Left ventricle myocardium inferior (tissue), 1 donor: Measurements from ENCODE around the gene C2. TPM values are rescaled to one million over a fixed set of nuclear protein-coding genes. Genes with fewer than 3 reads are reported as not detected.

Experiments used
- DNase-seq: peaks from one replicate; pipeline ENCODE4 v3.0.0-alpha.2; 2020
- H3K27ac ChIP-seq: fragments of 200-600 bp; replicated peaks from 2 replicates; pipeline ENCODE4 v1.8.0; 2021
- H3K27me3 ChIP-seq: fragments of 200-600 bp; 2 replicates; pipeline ENCODE4 v1.8.0; 2021; ENCODE audit warnings: low read depth
- H3K36me3 ChIP-seq: fragments of 200-600 bp; 2 replicates; pipeline ENCODE4 v1.8.0; 2021
- H3K4me1 ChIP-seq: fragments of 200-600 bp; 2 replicates; pipeline ENCODE4 v1.8.0; 2021
- H3K4me3 ChIP-seq: fragments of 200-600 bp; 2 replicates; pipeline ENCODE4 v1.8.0; 2021; ENCODE audit warnings: mild to moderate bottlenecking, moderate library complexity
- H3K9me3 ChIP-seq: fragments of 200-600 bp; replicated peaks from 2 replicates; pipeline ENCODE4 v1.8.0; 2021
- intact Hi-C: fragments of 100-400 bp; cut with micrococcal nuclease; formaldehyde crosslinking; loops from one replicate; pipeline ENCODE4 v1.11.0; 2022
- total RNA-seq: library from RNA; stranded (reverse); fragmentation: NEBNext Ultra II Directional; extraction: Animal tissue kit (Norgen Biotek cat#: 25700); gene quantifications from one replicate; pipeline ENCODE4 v1.2.1, GENCODE V29; 2021
- TF ChIP-seq, protein P1 (sequence below): fragments of 200-600 bp; IDR thresholded peaks from 2 replicates; pipeline ENCODE4 v1.8.0; 2021; ENCODE audit warnings: antibody characterized with exemption, mild to moderate bottlenecking, borderline replicate concordance
- donor health status: DM: no; HTN: yes; CAD: no; lungs with severe emphysema.

The C2 gene
- total RNA-seq, 1 donor from 2014 or later = 9.7 TPM

DNA sequence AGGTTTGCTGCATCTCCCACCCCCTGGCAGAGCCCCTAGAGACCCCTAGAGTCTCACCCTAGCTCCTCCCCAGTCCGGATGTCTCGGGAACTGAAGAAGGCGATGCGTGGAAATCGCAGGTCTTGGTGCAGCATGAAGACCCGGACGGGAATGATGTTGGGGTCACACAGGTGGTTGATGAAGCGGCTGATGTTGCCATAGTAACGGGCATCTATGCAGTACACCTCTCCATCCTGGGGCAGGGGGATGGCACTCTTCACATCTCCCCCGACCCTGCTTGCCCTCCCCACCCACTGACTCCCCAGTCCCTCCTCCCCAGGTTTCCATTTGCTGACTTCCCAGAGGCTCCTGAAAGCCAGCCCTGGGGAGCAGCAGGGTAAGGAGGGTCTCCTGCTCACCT, 46.9 kb upstream of the C2 start:
- Histone ChIP-seq H3K27ac (no peak overlapping the region), H3K9me3 (no peaks in the 10 kb centered on the region), H3K36me3 (peaks cover 56% of the 10 kb centered on the region), H3K27me3 (no peaks in the 10 kb centered on the region), H3K4me1 (no peaks in the 10 kb centered on the region), H3K4me3 (no peak overlapping the region)
- TF ChIP-seq, protein P1, sequence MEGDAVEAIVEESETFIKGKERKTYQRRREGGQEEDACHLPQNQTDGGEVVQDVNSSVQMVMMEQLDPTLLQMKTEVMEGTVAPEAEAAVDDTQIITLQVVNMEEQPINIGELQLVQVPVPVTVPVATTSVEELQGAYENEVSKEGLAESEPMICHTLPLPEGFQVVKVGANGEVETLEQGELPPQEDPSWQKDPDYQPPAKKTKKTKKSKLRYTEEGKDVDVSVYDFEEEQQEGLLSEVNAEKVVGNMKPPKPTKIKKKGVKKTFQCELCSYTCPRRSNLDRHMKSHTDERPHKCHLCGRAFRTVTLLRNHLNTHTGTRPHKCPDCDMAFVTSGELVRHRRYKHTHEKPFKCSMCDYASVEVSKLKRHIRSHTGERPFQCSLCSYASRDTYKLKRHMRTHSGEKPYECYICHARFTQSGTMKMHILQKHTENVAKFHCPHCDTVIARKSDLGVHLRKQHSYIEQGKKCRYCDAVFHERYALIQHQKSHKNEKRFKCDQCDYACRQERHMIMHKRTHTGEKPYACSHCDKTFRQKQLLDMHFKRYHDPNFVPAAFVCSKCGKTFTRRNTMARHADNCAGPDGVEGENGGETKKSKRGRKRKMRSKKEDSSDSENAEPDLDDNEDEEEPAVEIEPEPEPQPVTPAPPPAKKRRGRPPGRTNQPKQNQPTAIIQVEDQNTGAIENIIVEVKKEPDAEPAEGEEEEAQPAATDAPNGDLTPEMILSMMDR = no peak
- no peak for DNase-seq
- intact Hi-C loops = no loop called here

DNA sequence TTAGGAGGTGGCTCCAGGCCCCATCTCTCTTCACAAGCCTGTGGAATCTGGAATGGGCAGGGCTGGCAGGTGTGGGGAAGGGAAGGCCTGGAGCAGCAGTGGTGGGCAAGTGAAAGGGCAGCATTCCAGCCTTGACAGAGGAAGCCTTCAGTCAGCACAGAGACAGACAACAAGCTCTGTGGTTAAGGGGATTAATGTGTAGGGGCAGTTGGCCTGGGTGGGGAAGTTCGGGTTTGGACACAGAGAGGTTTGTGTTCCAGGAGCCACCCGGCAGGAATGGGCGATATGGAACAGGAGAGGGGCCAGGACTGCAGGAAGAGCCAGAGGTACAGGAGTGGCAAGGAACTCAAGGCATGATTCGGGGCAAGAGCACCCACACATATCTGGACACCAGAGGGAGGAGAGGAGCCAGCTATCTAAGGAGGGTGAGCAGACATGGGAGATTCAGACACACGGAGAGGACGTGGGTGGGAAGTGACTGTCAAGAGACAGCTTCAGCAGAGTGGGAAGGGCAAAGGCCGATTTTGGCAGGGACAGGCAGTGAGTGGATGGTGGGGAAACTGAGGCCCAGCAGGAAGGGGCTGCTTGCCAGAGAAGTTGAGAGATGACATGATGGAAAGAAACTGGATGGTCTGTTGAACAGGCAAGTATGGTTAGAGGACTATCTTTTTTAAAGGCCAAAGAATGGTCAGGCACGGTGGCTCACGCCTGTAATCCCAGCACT, 46.2 kb upstream of the C2 start:
- H3K4me1 ChIP-seq = no peaks in the 10 kb centered on the region
- TF ChIP-seq, protein P1 = no peak
- H3K9me3 ChIP-seq = no peaks in the 10 kb centered on the region
- H3K4me3 ChIP-seq = no peak overlapping the region
- no peak overlapping the region for H3K27ac ChIP-seq
- peaks cover 63% of the 10 kb centered on the region for H3K36me3 ChIP-seq
- H3K27me3 ChIP-seq = no peaks in the 10 kb centered on the region
- intact Hi-C loops = no loop called here
- no peak for DNase-seq

DNA sequence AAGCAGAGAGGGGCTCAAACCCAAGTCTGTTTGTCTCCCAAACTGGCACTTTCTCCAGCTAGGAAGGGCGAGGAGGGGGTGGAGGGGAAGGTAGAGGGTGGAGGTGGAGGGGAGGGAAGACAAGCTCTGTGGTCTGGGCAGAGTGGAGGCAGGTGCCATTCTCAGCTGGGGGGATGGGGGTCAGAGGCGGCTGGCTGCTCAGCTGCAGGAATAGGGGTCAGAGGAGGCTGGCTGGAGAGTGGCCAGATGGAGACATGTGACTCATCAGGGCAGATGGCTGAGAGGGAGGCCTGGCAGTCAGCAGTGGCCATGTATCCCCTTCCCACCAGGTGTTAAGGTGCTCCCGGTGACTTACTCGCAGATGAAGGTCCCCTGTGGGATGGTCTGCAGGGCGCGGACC, 45.2 kb upstream of the C2 start:
- H3K27ac ChIP-seq = no peak overlapping the region
- no peaks in the 10 kb centered on the region for H3K4me1 ChIP-seq
- no peak overlapping the region for H3K4me3 ChIP-seq
- peaks cover 74% of the 10 kb centered on the region for H3K36me3 ChIP-seq
- intact Hi-C loops = no loop called here
- DNase-seq = no peak
- no peaks in the 10 kb centered on the region for H3K27me3 ChIP-seq
- TF ChIP-seq, protein P1 = no peak
- H3K9me3 ChIP-seq = no peaks in the 10 kb centered on the region

DNA sequence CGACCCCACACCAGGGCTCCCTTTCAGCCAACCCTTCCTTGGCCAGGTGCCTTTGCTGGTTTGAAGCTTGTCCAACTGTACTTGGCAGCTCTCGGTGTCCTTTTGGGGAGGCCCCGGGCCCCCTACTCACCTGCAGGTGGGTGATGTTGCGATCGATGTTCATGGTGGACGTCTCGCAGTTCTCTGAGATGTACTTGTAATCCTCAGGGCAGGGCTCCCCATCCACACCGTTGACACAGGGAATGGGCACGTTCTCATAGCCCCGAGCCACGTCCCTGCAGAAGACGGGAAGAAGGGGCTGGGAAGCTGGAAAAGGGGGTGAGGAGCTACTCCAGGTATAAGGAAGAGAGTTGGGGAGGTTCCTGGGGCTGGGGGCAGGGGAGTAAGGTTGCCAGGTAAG, 43.8 kb upstream of the C2 start:
- Histone ChIP-seq H3K27me3 (no peaks in the 10 kb centered on the region), H3K27ac (no peak overlapping the region), H3K4me1 (no peaks in the 10 kb centered on the region), H3K9me3 (no peaks in the 10 kb centered on the region), H3K4me3 (no peak overlapping the region), H3K36me3 (peaks cover 87% of the 10 kb centered on the region)
- intact Hi-C loops = no loop called here
- TF ChIP-seq, protein P1 = no peak
- DNase-seq = no peak

DNA sequence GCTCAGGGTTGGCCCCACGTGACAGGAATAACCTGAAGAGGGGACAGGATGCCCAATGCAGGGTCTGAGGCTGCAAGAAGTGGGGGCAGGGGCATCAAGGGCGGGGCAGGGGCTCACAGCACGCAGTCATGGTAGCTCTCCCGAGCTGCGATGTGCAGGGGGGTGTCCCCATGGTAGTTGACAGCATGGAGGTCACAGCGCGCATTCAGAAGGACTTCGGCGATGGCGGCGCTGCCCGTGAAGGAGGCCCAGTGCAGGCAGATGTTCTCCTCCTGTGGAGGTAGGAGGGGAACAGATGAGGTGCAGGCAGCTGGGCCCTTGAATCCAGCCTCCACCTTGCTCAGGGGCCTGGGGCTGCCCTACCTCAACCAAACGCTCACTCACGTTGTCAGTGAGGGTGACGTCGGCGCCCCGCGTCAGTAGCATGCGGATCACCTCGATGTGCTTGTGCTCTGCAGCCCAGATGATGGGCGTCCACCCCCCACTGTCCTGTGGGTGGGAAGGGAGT, 42.9 kb upstream of the C2 start:
- TF ChIP-seq, protein P1 = no peak
- intact Hi-C loops = no loop called here
- DNase-seq = no peak
- Histone ChIP-seq H3K9me3 (no peaks in the 10 kb centered on the region), H3K4me3 (no peak overlapping the region), H3K27me3 (no peaks in the 10 kb centered on the region), H3K27ac (no peak overlapping the region), H3K36me3 (peaks cover 94% of the 10 kb centered on the region), H3K4me1 (no peaks in the 10 kb centered on the region)
